BJ (cell line): ENCODE measurements around the gene U2AF2. TPM values are rescaled to one million over a fixed set of nuclear protein-coding genes. Genes with fewer than 3 reads are reported as not detected.

Experiments used
- CTCF ChIA-PET: fragments of 350-600 bp; formaldehyde crosslinking; extraction: SDS; loops from one replicate; lab custom pipeline; 2021; ENCODE audit warnings: antibody characterized with exemption, inconsistent platforms; lab: Yijun Ruan, JAX
- POLR2A ChIA-PET: fragments of 300-600 bp; sonication (Branson Sonifier 250); formaldehyde crosslinking; extraction: SDS; loops from one replicate; lab custom pipeline; 2021; ENCODE audit warnings: antibody characterized with exemption; lab: Charles Lee
- DNase-seq: peaks from one replicate; pipeline ENCODE4 v3.0.0-alpha.2; 2011; ENCODE audit warnings: low read depth
- H3K27me3 ChIP-seq: 2 replicates; pipeline ENCODE4 v1.6.0; 2011; ENCODE audit warnings: low read length; ENCODE audit not compliant: control insufficient read depth, insufficient read depth
- H3K36me3 ChIP-seq: 2 replicates; pipeline ENCODE4 v1.5.1; 2011; ENCODE audit warnings: low read length; ENCODE audit not compliant: control insufficient read depth, insufficient read depth
- H3K4me3 ChIP-seq: 2 replicates; pipeline ENCODE4 v1.5.1; 2011; ENCODE audit warnings: low read depth, mild to moderate bottlenecking, control low read depth, low read length
- CTCF ChIP-seq: IDR thresholded peaks from 2 replicates; pipeline ENCODE4 v1.5.1; 2011; ENCODE audit warnings: low read depth, mild to moderate bottlenecking, control low read depth, inconsistent platforms, low read length, moderate library complexity; ENCODE audit not compliant: insufficient read depth
- polyA plus RNA-seq: library from polyadenylated mRNA; depleted of rRNA; stranded (reverse); fragments of >200 nt; gene quantifications from 2 replicates; pipeline ENCODE4 v1.2.3, GENCODE V29; 2011

The U2AF2 gene
- polyA plus RNA-seq, 1 experiment, result 170 TPM

- CTCF ChIA-PET, result interaction anchor here (1.7 to 2.0 kb wide), 2 partner anchors 18 to 22 kb away, joined by 4 to 6 read pairs; no protein-coding TSS in a partner anchor
- TF ChIP-seq CTCF, result no peak
- POLR2A ChIA-PET, result no interaction called here
- peaks cover 5% of the 10 kb centered on the region for H3K36me3 ChIP-seq
- no peaks in the 10 kb centered on the region for H3K27me3 ChIP-seq
- H3K4me3 ChIP-seq, result no peak overlapping the region
- no peak for DNase-seq
These were observed 4.7 kb upstream of the U2AF2 start for GRCh38 chr19:55650126-55650557.

DNA sequence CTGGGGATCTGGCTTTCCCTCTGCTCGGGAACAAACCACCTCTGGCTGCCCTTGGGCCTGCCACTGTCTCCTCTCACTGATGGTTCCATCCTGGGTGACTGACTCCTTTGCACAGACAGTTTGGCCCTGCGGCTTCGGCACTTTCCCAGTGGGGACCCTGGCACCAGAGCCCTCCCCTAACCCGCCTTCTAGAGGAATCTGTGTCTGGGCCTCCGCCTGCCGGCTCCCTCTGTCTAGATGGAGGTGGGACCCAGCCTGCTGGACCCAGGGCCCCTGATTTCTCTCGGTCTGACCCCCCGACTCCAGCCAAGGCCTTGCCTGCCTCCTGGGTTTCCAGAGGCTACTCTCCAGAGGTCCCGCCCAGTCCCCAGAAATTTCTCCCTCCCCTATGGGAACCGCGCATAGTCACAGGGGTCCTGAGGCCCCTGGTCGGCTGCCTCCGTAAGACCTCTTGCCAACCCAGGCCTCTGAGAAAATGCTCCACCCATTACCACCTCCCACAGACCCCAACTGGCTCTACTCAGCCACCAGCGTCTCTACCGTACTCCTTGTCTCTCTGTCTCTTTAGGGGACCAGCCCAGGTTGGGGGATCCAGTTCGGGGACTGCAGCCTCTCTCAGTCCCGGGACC is 4.1 kb upstream of the U2AF2 start:
- Histone ChIP-seq H3K27me3 (no peaks in the 10 kb centered on the region), H3K4me3 (no peak overlapping the region), H3K36me3 (peaks cover 2% of the 10 kb centered on the region; the same call in 1 of the 2 replicates)
- TF ChIP-seq CTCF, result no peak
- ChIA-PET POLR2A (no interaction called here), CTCF (interaction anchor here (2.0 kb wide), 1 partner anchor 18 kb away, joined by 6 read pairs; no protein-coding TSS in a partner anchor)
- no peak for DNase-seq

DNA sequence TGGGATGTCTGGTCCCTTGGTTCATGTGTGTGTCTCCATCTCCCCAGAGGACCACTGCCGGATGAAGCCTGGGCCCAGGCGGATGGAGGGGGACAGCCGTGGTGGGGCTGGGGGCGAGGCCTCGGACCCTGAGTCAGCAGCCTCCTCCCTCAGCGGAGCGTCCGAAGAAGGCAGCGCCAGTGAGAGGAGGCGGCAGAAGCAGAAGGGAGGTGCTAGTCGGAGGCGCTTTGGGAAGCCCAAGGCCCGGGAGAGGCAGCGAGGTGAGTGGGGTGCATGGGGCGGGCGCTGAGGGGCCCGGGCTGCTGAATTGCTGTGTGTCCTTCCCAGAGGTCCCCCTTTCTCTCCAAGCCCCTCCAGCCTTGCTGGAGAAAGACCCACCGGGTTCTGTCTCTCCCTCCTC is 3.6 kb upstream of the U2AF2 start:
- TF ChIP-seq CTCF, result no peak
- ChIA-PET POLR2A (interaction anchor here (0.7 kb wide), 1 partner anchor 104 kb away, joined by 8 read pairs; no protein-coding TSS in a partner anchor), CTCF (no interaction called here)

DNA sequence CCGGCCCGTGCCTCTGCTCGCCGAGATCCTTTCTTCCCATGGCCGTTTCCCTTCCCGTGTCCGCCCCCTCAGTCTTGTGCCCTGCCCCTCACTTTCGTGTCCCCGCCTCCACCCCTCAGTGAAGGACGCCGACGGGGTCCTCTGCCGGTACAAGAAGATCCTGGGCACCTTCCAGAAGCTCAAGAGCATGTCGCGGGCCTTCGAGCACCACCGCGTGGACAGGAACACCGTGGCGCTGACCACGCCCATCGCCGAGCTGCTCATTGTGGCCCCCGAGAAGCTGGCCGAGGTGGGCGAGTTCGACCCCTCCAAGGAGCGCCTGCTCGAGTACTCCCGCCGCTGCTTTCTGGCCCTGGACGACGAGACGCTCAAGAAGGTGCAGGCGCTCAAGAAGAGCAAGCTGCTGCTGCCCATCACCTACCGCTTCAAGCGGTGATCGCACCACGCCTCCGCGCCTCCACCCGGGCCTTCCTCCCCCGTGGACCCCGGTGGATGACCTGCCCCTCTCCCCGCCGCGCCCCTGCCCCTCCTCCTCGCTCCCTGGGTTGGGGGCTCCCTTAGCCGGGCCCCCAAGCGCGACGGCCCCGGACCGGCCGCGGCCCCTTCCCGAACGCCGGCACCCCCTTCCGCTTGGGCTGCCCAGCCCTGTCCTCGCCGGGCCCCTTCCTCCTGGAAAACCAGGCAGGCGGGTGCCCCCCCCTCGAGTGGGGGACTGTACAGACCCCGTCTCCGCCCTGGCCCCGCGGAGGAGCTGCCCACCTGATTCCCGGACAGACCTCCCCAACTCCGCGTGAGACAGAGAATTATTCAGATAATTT is 2.3 kb upstream of the U2AF2 start:
- TF ChIP-seq CTCF, result no peak
- ChIA-PET CTCF (interaction anchor here (0.8 to 1.5 kb wide), 4 partner anchors 10 to 185 kb away, joined by 3 to 15 read pairs (median 6); partner anchors contain the start of gene ZNF581), POLR2A (no interaction called here)
- DNase-seq, result no peak
- no peaks in the 10 kb centered on the region for H3K27me3 ChIP-seq
- H3K4me3 ChIP-seq, result no peak overlapping the region
- H3K36me3 ChIP-seq, result peaks cover 2% of the 10 kb centered on the region; the same call in 1 of the 2 replicates

More for the DNA sequence above, 3.6 kb upstream of the U2AF2 start:
- no peak for DNase-seq
- Histone ChIP-seq H3K27me3 (no peaks in the 10 kb centered on the region), H3K4me3 (no peak overlapping the region), H3K36me3 (peaks cover 2% of the 10 kb centered on the region; the same call in 1 of the 2 replicates)
